Kidney (tissue), 14 donors: Measurements from ENCODE around the gene LPCAT1. TPM values are rescaled to one million over a fixed set of nuclear protein-coding genes. Genes with fewer than 3 reads are reported as not detected.
A peak's percentile ranks its signal among the peaks of the same experiment; 100 is the strongest.

Experiments
- DNase-seq, 5 donors: peaks; one replicate each; pipeline ENCODE4 v3.0.0-alpha.2; 2013 to 2020
- FAIRE-seq: peaks from 2 replicates; lab custom pipeline; 2012; peaks lifted over from hg19 to GRCh38; lab: Jason Lieb, UNC
- H3K27ac ChIP-seq, 2 donors: one replicate each; pipeline ENCODE4 v1.7.0; 2013; ENCODE audit warnings: low read depth in 2 of 2, low read length in 2 of 2, inconsistent platforms in 1 of 2
- H3K27me3 ChIP-seq: one replicate; pipeline ENCODE4 v1.7.1; 2013; ENCODE audit warnings: low read length, inconsistent platforms; ENCODE audit not compliant: control insufficient read depth, insufficient read depth
- H3K36me3 ChIP-seq, 3 donors: one replicate each; pipeline versions ENCODE4 v1.7.0 to v1.7.1; 2013; ENCODE audit warnings: low read length in 3 of 3, control low read depth in 1 of 3, inconsistent platforms in 1 of 3; ENCODE audit not compliant: insufficient read depth in 3 of 3, control insufficient read depth in 2 of 3
- H3K4me1 ChIP-seq, 3 donors: one replicate each; pipeline versions ENCODE4 v1.7.0 to v1.7.1; 2013; ENCODE audit warnings: low read length in 3 of 3, inconsistent platforms in 1 of 3, low read depth in 1 of 3; ENCODE audit not compliant: control insufficient read depth in 2 of 3, insufficient read depth in 2 of 3
- H3K4me3 ChIP-seq, 3 donors: one replicate each; pipeline versions ENCODE4 v1.7.0 to v1.8.1; 2013; ENCODE audit warnings: low read length in 3 of 3, control low read depth in 1 of 3, inconsistent platforms in 1 of 3
- H3K9ac ChIP-seq, 3 donors: one replicate each; pipeline versions ENCODE4 v1.7.0 to v1.7.1; 2013; ENCODE audit warnings: low read length in 3 of 3, control low read depth in 1 of 3, inconsistent platforms in 1 of 3
- H3K9me3 ChIP-seq, 3 donors: one replicate each; pipeline versions ENCODE4 v1.7.0 to v1.7.1; 2013; ENCODE audit warnings: low read length in 3 of 3, control low read depth in 1 of 3, inconsistent platforms in 1 of 3; ENCODE audit not compliant: control insufficient read depth in 2 of 3, insufficient read depth in 1 of 3
- intact Hi-C: fragments of 100-400 bp; cut with DNase I; formaldehyde crosslinking; loops from one replicate; pipeline ENCODE4 v1.11.1; 2022
- polyA plus RNA-seq: library from polyadenylated mRNA; stranded (reverse); fragments of 350-450 nt; fragmentation: Illumina TruSeq; extraction: RNeasy Lipid Tissue Mini Kit (QIAGEN cat#74804); gene quantifications from one replicate; pipeline ENCODE4 v1.2.3, GENCODE V29; 2014; ENCODE audit warnings: low read depth, low replicate concordance; ENCODE audit not compliant: insufficient read depth
- total RNA-seq: library from RNA; stranded (reverse); fragmentation: NEBNext Ultra II Directional; extraction: Animal tissue kit (Norgen Biotek cat#: 25700); gene quantifications from one replicate; pipeline ENCODE4 v1.2.1, GENCODE V29; 2021
- TF ChIP-seq, protein P1 (sequence below): IDR thresholded peaks from 3 replicates; pipeline ENCODE4 v1.5.1; 2012; ENCODE audit warnings: mild to moderate bottlenecking, moderate library complexity, borderline replicate concordance; ENCODE audit not compliant: insufficient read depth; ENCODE audit errors: extremely low read depth
- donor health status: control.
- donor health status: control.
- donor health status: control.
- donor health status: control.
- donor health status: control.
- donor health status: DM: yes; HTN: yes; CAD: no.
- donor health status: Normal renal cell carcinoma (clear cell type).

Gene LPCAT1
- total and polyA plus RNA-seq, 2 donors from 2014 or later = 22.2 to 46.5 TPM

GRCh38 chr5:1542781-1543180 is 19.0 kb upstream of the LPCAT1 start:
- TF ChIP-seq, protein P1, sequence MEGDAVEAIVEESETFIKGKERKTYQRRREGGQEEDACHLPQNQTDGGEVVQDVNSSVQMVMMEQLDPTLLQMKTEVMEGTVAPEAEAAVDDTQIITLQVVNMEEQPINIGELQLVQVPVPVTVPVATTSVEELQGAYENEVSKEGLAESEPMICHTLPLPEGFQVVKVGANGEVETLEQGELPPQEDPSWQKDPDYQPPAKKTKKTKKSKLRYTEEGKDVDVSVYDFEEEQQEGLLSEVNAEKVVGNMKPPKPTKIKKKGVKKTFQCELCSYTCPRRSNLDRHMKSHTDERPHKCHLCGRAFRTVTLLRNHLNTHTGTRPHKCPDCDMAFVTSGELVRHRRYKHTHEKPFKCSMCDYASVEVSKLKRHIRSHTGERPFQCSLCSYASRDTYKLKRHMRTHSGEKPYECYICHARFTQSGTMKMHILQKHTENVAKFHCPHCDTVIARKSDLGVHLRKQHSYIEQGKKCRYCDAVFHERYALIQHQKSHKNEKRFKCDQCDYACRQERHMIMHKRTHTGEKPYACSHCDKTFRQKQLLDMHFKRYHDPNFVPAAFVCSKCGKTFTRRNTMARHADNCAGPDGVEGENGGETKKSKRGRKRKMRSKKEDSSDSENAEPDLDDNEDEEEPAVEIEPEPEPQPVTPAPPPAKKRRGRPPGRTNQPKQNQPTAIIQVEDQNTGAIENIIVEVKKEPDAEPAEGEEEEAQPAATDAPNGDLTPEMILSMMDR = no peak
- Histone ChIP-seq H3K4me1 (no peaks in the 10 kb centered on the region), H3K9me3 (no peaks in the 10 kb centered on the region), H3K4me3 (no peak overlapping the region), H3K9ac (no peak overlapping the region), H3K27me3 (no peaks in the 10 kb centered on the region), H3K36me3 (no peaks in the 10 kb centered on the region), H3K27ac (no peak overlapping the region)
- peak in 1 of 5 donors; percentile 81 for DNase-seq
- intact Hi-C loops = no loop called here
- no peak for FAIRE-seq

- no peak for DNase-seq
- H3K4me1 ChIP-seq = no peaks in the 10 kb centered on the region
- no peak overlapping the region for H3K27ac ChIP-seq
- no peak for FAIRE-seq
- no peaks in the 10 kb centered on the region for H3K27me3 ChIP-seq
- TF ChIP-seq, protein P1 = no peak
- H3K9ac ChIP-seq = no peak overlapping the region
- intact Hi-C loops = no loop called here
- no peak overlapping the region for H3K4me3 ChIP-seq
- H3K36me3 ChIP-seq = no peaks in the 10 kb centered on the region
- no peaks in the 10 kb centered on the region for H3K9me3 ChIP-seq
Measured at GRCh38 chr5:1541702-1542400, 18.1 kb upstream of the LPCAT1 start.

DNA sequence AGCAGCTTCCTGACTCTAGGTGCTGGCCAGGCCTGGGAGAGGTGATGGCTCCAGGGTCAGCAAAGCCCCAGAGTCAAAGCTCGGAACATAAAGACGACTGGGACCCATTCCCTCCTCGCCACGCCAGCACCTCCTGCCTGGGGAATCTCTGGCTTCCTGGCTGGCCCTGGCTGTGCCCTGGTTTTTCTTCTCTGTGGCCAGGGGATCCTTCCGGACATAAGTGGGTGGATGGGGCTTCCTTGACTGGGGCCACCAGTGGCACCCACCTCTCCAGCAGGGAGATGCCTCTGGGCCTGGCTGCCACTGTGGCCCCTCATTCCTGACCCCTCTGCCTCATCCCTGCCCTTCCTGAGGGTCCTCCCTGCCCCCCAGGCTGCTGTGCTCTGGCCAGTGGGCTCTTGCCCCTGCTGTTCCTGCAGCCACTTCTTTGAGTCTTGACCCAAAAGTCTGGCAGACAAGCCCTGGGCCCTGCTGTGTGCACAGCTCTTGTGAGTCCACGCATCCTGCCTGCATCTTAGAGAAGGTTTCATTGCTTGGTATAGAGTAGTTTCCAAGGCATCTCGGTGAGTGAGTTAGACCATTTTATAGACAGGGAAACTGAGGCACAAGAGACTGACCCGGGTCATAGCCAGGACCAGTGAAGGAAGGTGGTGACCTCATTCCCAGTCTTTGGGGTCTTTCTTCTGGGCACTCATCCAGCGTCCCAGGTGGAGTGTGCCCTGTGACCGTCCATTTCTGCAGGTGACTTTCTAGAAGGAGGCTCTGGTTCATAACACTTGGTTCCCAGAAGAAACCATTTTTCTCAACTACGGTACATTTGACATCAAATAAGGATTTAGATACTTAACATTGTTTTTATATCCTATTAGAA is 17.3 kb upstream of the LPCAT1 start:
- Histone ChIP-seq H3K9ac (no peak overlapping the region), H3K4me1 (no peaks in the 10 kb centered on the region), H3K36me3 (no peaks in the 10 kb centered on the region), H3K27ac (no peak overlapping the region), H3K4me3 (no peak overlapping the region), H3K27me3 (no peaks in the 10 kb centered on the region), H3K9me3 (no peaks in the 10 kb centered on the region)
- DNase-seq (no peak), FAIRE-seq (no peak)
- intact Hi-C loops = no loop called here
- TF ChIP-seq, protein P1 = no peak
